Measurements from ENCODE around the gene UFC1.

The UFC1 gene

DNA sequence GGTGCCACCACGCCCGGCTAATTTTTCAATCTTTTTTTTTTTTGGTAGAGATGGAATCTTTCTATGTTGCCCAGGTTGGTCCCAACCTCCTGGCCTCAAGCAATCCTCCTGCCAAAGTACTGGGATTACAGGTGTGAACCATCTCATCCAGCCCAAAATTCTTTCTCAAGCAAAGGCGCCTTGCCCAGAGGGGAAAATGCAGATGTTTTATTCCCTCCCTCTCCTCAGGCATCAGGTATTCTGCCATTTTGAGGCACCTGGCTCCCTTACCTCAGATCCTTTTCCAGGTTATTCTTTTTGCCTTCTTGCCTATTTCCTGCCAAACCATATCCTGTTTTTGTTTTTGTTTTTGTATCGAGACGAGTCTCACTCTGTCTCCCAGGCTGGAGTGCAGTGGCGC, 34.6 kb downstream of the UFC1 start:
- DNase-seq (ENCODE audit: low spot score), result no peak
- TF ChIP-seq, protein P1, sequence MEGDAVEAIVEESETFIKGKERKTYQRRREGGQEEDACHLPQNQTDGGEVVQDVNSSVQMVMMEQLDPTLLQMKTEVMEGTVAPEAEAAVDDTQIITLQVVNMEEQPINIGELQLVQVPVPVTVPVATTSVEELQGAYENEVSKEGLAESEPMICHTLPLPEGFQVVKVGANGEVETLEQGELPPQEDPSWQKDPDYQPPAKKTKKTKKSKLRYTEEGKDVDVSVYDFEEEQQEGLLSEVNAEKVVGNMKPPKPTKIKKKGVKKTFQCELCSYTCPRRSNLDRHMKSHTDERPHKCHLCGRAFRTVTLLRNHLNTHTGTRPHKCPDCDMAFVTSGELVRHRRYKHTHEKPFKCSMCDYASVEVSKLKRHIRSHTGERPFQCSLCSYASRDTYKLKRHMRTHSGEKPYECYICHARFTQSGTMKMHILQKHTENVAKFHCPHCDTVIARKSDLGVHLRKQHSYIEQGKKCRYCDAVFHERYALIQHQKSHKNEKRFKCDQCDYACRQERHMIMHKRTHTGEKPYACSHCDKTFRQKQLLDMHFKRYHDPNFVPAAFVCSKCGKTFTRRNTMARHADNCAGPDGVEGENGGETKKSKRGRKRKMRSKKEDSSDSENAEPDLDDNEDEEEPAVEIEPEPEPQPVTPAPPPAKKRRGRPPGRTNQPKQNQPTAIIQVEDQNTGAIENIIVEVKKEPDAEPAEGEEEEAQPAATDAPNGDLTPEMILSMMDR (IDR thresholded peaks at IDR 0.05; ENCODE audit: extremely low read depth, insufficient read depth, missing control alignments), result no peak
- in situ Hi-C loops (cut with MboI; ENCODE audit: low pct_unique_long_range_greater_than_20kb, low sequenced_read_pairs, unreplicated experiment), result loop anchor here (25.0 kb wide), 1 partner anchor 524 kb away; the partner anchor contains the start of genes FCRLA and FCRLB

- TF ChIP-seq, protein P1 (IDR thresholded peaks at IDR 0.05; ENCODE audit: extremely low read depth, insufficient read depth, missing control alignments), result no peak
- in situ Hi-C loops (cut with MboI; ENCODE audit: low pct_unique_long_range_greater_than_20kb, low sequenced_read_pairs, unreplicated experiment), result loop anchor here (25.0 kb wide), 1 partner anchor 523 kb away; the partner anchor contains the start of genes FCRLA and FCRLB
- DNase-seq (ENCODE audit: low spot score), result no peak
Measured at GRCh38 chr1:161189036-161189435, 35.3 kb downstream of the UFC1 start.

DNA sequence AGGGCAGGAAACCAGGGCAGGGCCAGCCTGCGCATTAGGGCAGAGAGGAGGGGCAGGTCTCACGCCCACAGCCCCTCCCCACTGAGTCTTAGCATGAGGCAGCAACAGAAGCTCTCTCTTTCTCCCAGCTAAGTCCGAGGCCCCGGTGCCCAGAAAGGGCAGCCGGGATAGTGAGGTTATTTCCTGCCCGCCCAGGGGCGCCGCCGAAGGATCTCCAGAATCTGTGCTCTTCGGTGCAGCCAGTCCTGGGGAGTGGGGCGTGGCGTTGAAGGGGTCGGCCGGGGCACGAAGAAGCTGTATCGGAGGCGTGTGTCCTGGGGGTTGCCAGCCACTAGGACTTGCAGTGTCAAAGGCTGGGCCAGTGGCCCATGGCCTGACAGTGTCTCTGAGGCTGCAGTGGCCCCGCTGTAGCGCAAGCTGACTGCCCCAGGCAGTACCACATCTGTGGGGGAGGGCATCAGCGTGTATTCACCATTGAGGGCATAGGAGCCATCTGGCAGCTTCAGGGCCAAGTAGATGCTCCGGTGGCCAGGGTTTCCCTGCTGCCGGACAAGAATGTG, 37.3 kb downstream of the UFC1 start:
- no peak for DNase-seq (ENCODE audit: low spot score)
- TF ChIP-seq, protein P1 (IDR thresholded peaks at IDR 0.05; ENCODE audit: extremely low read depth, insufficient read depth, missing control alignments), result no peak
- in situ Hi-C loops (cut with MboI; ENCODE audit: low pct_unique_long_range_greater_than_20kb, low sequenced_read_pairs, unreplicated experiment), result loop anchor here (25.0 kb wide), 1 partner anchor 521 kb away; the partner anchor contains the start of genes FCRLA and FCRLB

DNA sequence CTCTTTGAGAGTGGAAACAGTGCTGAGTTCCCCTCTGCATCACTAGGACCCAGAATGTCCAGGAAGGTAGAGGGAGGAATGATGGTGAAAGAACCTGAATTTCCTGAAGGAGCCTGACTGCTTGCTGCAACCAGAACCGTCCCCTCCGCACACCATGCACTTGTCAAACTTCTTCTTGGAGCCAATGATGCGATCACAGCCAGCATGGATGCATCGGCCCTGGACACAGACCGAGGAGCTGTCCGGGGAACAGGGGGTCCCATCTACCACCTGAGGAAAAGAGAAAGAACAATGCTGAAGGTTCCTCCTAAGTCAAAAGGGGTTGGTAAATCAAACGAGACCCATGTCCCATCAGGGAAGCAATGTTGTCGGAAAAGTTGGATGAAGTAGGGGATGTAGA, 38.2 kb downstream of the UFC1 start:
- in situ Hi-C loops (cut with MboI; ENCODE audit: low pct_unique_long_range_greater_than_20kb, low sequenced_read_pairs, unreplicated experiment), result loop anchor here (25.0 kb wide), 1 partner anchor 520 kb away; the partner anchor contains the start of genes FCRLA and FCRLB
- TF ChIP-seq, protein P1 (IDR thresholded peaks at IDR 0.05; ENCODE audit: extremely low read depth, insufficient read depth, missing control alignments), result no peak
- DNase-seq (ENCODE audit: low spot score), result no peak

DNA sequence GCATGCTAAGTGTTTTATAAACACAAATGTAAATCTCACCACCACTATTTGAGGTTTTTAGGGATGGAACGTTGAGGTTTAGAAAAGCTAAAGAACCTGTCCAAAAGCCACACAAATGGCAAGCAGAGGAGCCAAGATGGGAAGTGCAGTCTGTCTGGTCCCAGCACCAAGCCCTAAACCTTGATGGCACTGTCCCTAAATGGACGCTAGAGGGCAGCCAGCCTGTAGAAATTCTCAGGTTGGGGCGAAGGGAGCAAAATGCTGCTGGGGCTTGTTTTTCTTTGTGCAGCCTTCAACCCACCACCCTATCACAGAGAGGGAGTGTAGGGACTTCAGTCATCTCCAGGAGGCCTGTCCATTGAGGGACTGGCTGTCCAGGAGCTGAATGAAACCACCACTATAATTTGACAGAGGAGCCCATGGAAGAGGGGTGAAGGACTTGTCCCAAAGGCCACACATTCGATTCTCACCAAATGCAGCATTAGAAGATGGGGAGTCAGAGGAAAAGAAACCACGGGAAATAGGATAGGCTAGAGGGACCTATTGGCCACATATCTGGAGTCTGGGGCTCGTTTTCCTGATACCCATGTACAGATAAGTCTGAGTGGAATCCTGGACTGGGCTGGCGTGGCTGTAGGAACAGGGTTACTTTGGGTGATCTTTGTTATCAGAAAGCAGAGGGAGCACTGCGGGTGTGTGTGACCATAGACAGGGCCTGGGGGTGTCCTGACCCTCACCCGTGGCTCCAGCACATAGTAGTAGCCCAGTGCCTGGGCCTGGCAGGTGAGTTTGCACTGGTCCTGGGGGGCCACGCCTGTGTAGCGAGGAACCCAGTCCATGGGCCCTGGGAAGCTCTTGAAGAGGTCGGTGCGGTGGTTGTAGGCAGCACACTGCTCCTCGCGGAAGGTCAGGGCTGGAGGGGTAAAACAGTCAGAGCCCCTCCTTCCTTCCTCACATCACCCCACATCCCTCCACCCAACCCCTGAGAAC, 39.0 kb downstream of the UFC1 start:
- DNase-seq (ENCODE audit: low spot score), result peak; percentile 87
- in situ Hi-C loops (cut with MboI; ENCODE audit: low pct_unique_long_range_greater_than_20kb, low sequenced_read_pairs, unreplicated experiment), result loop anchor here (25.0 kb wide), 1 partner anchor 520 kb away; the partner anchor contains the start of genes FCRLA and FCRLB
- TF ChIP-seq, protein P1 (IDR thresholded peaks at IDR 0.05; ENCODE audit: extremely low read depth, insufficient read depth, missing control alignments), result peak; percentile 93

DNA sequence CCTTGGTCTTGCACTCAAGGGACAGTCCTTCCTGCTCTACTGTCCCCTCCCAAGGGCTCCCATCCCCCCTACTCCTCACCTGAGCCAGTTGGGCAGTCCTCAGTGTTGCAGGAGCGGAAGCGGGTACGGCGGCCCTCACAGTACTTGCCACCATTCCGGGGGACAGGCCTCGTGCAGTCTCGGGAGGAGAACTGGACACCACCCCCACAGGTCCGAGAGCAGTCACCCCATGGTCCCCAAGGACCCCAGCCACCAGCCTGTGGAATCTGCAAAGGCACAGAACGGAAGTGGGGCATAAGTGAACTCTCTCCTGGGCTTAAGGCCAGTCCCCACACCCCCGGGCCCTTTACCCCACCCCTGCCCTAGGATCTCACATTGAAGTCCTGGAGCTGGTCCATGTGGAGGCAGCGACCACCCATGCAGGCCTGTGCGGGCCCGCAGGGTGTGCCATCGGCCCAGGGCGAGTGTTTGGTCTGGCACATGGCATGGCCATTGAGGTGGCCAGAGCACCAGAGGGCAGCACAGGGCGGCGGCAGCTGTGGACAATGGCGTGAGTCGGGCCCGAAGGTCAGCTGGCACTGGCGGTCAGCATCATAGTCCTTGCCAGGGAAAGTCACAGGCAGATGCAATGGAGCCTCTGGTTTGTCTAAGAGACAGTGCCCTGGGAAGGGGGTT, 39.9 kb downstream of the UFC1 start:
- TF ChIP-seq, protein P1 (IDR thresholded peaks at IDR 0.05; ENCODE audit: extremely low read depth, insufficient read depth, missing control alignments), result no peak
- in situ Hi-C loops (cut with MboI; ENCODE audit: low pct_unique_long_range_greater_than_20kb, low sequenced_read_pairs, unreplicated experiment), result loop anchor here (25.0 kb wide), 1 partner anchor 519 kb away; the partner anchor contains the start of genes FCRLA and FCRLB
- DNase-seq (ENCODE audit: low spot score), result no peak
